SJSA1 (cell line): ENCODE data around the gene RAB30. TPM values are rescaled to one million over a fixed set of nuclear protein-coding genes. Genes with fewer than 3 reads are reported as not detected.
"Not testable (repeated sequence)": the region's sequence is repeated elsewhere in the genome, so short reads cannot be mapped to it uniquely, and the experiment has no call there.

ENCODE experiments used
- DNase-seq, 2 experiments: peaks; one replicate each; pipeline ENCODE4 v3.0.0-alpha.2; 2015 to 2020; ENCODE audit warnings: low spot score in 2 of 2, low read depth in 1 of 2
- H3K27ac ChIP-seq: fragments of 250-450 bp; sonication (Bioruptor Pico); 2 replicates; pipeline ENCODE4 v1.5.1; 2020; ENCODE audit warnings: mild to moderate bottlenecking, moderate library complexity
- H3K27me3 ChIP-seq: fragments of 250-450 bp; sonication (Bioruptor Pico); replicated peaks from 2 replicates; pipeline ENCODE4 v1.5.1; 2020; ENCODE audit warnings: mild to moderate bottlenecking, moderate library complexity
- H3K36me3 ChIP-seq: fragments of 250-450 bp; sonication (Bioruptor Pico); 2 replicates; pipeline ENCODE4 v1.5.1; 2020; ENCODE audit warnings: mild to moderate bottlenecking
- H3K4me1 ChIP-seq: fragments of 250-450 bp; sonication (Bioruptor Pico); replicated peaks from 2 replicates; pipeline ENCODE4 v1.6.1; 2021; ENCODE audit warnings: mild to moderate bottlenecking
- H3K4me3 ChIP-seq: fragments of 250-450 bp; sonication (Bioruptor Pico); 2 replicates; pipeline ENCODE4 v1.5.1; 2020; ENCODE audit warnings: mild to moderate bottlenecking
- H3K9me3 ChIP-seq: fragments of 250-450 bp; sonication (Bioruptor Pico); replicated peaks from 2 replicates; pipeline ENCODE4 v1.5.1; 2020; ENCODE audit warnings: mild to moderate bottlenecking
- total RNA-seq: library from RNA; depleted of rRNA; stranded (reverse); fragments of >200 nt; shearing (Covaris generic); gene quantifications from 2 replicates; pipeline ENCODE4 v1.2.3, GENCODE V29; 2014

The RAB30 gene
- total RNA-seq, 1 experiment from 2014 or later = 10.2 TPM

GRCh38 chr11:82987997-82988396 lies 83.7 kb downstream of the RAB30 start:
- no peaks in the 10 kb centered on the region for H3K27me3 ChIP-seq
- H3K36me3 ChIP-seq = no peaks in the 10 kb centered on the region
- no peaks in the 10 kb centered on the region for H3K4me1 ChIP-seq
- no peak overlapping the region for H3K4me3 ChIP-seq
- no peaks in the 10 kb centered on the region for H3K9me3 ChIP-seq
- no peak for DNase-seq
- no peak overlapping the region for H3K27ac ChIP-seq

GRCh38 chr11:82986446-82986845 lies 85.3 kb downstream of the RAB30 start:
- Histone ChIP-seq H3K4me1 (no peaks in the 10 kb centered on the region), H3K9me3 (no peaks in the 10 kb centered on the region), H3K4me3 (no peak overlapping the region), H3K36me3 (no peaks in the 10 kb centered on the region), H3K27me3 (no peaks in the 10 kb centered on the region), H3K27ac (no peak overlapping the region)
- DNase-seq = no peak

- no peak for DNase-seq
- Histone ChIP-seq H3K27ac (no peak overlapping the region), H3K4me1 (peaks cover 38% of the 10 kb centered on the region), H3K4me3 (no peak overlapping the region), H3K36me3 (no peaks in the 10 kb centered on the region), H3K9me3 (no peaks in the 10 kb centered on the region), H3K27me3 (no peaks in the 10 kb centered on the region)
Observed at GRCh38 chr11:82981852-82982251, 89.8 kb downstream of the RAB30 start.

GRCh38 chr11:82980947-82981346 lies 90.8 kb downstream of the RAB30 start:
- Histone ChIP-seq H3K4me1 (peaks cover 38% of the 10 kb centered on the region), H3K27me3 (no peaks in the 10 kb centered on the region), H3K36me3 (no peaks in the 10 kb centered on the region), H3K9me3 (no peaks in the 10 kb centered on the region), H3K27ac (peak overlapping the region; percentile 82), H3K4me3 (no peak overlapping the region)
- no peak for DNase-seq

GRCh38 chr11:82980292-82980691 lies 91.4 kb downstream of the RAB30 start:
- Histone ChIP-seq H3K4me3 (no peak overlapping the region), H3K4me1 (peaks cover 38% of the 10 kb centered on the region), H3K27me3 (no peaks in the 10 kb centered on the region), H3K36me3 (no peaks in the 10 kb centered on the region), H3K9me3 (no peaks in the 10 kb centered on the region), H3K27ac (peak overlapping the region; percentile 82)
- DNase-seq = peak in 1 of 2 experiments; percentile 71

GRCh38 chr11:82979824-82980223 lies 91.9 kb downstream of the RAB30 start:
- peak overlapping the region; percentile 82 for H3K27ac ChIP-seq
- H3K4me3 ChIP-seq = no peak overlapping the region
- no peaks in the 10 kb centered on the region for H3K36me3 ChIP-seq
- H3K27me3 ChIP-seq = no peaks in the 10 kb centered on the region
- H3K4me1 ChIP-seq = peaks cover 38% of the 10 kb centered on the region
- H3K9me3 ChIP-seq = no peaks in the 10 kb centered on the region
- no peak for DNase-seq

- peak overlapping the region; percentile 82 for H3K27ac ChIP-seq
- H3K4me3 ChIP-seq = no peak overlapping the region
- no peaks in the 10 kb centered on the region for H3K9me3 ChIP-seq
- peaks cover 38% of the 10 kb centered on the region for H3K4me1 ChIP-seq
- H3K36me3 ChIP-seq = no peaks in the 10 kb centered on the region
- DNase-seq = peak in 1 of 2 experiments; percentile 62
- no peaks in the 10 kb centered on the region for H3K27me3 ChIP-seq
Observed at GRCh38 chr11:82978422-82979099, 93.1 kb downstream of the RAB30 start.

GRCh38 chr11:82976786-82977185 lies 94.9 kb downstream of the RAB30 start:
- DNase-seq = no peak
- peaks cover 38% of the 10 kb centered on the region for H3K4me1 ChIP-seq
- no peaks in the 10 kb centered on the region for H3K27me3 ChIP-seq
- H3K4me3 ChIP-seq = no peak overlapping the region
- H3K36me3 ChIP-seq = no peaks in the 10 kb centered on the region
- H3K9me3 ChIP-seq = no peaks in the 10 kb centered on the region
- H3K27ac ChIP-seq = no peak overlapping the region

GRCh38 chr11:82975882-82976281 lies 95.8 kb downstream of the RAB30 start:
- H3K27ac ChIP-seq = no peak overlapping the region
- no peak overlapping the region for H3K4me3 ChIP-seq
- H3K27me3 ChIP-seq = no peaks in the 10 kb centered on the region
- H3K9me3 ChIP-seq = no peaks in the 10 kb centered on the region
- no peaks in the 10 kb centered on the region for H3K36me3 ChIP-seq
- DNase-seq = no peak
- peaks cover 33% of the 10 kb centered on the region for H3K4me1 ChIP-seq

- no peak overlapping the region for H3K4me3 ChIP-seq
- no peak for DNase-seq
- H3K4me1 ChIP-seq = peaks cover 23% of the 10 kb centered on the region
- H3K36me3 ChIP-seq = no peaks in the 10 kb centered on the region
- no peak overlapping the region for H3K27ac ChIP-seq
- no peaks in the 10 kb centered on the region for H3K9me3 ChIP-seq
- no peaks in the 10 kb centered on the region for H3K27me3 ChIP-seq
Observed at GRCh38 chr11:82974851-82975250, 96.8 kb downstream of the RAB30 start.

GRCh38 chr11:82974135-82974534 lies 97.6 kb downstream of the RAB30 start:
- DNase-seq = no peak
- Histone ChIP-seq H3K36me3 (no peaks in the 10 kb centered on the region), H3K27ac (no peak overlapping the region), H3K9me3 (no peaks in the 10 kb centered on the region), H3K4me3 (no peak overlapping the region), H3K4me1 (peaks cover 16% of the 10 kb centered on the region), H3K27me3 (no peaks in the 10 kb centered on the region)

- H3K27ac ChIP-seq = no peak overlapping the region
- H3K4me3 ChIP-seq = no peak overlapping the region
- no peak for DNase-seq
- no peaks in the 10 kb centered on the region for H3K4me1 ChIP-seq
- no peaks in the 10 kb centered on the region for H3K9me3 ChIP-seq
- no peaks in the 10 kb centered on the region for H3K27me3 ChIP-seq
- no peaks in the 10 kb centered on the region for H3K36me3 ChIP-seq
Observed at GRCh38 chr11:82972103-82972502, 99.6 kb downstream of the RAB30 start.

- not testable (repeated sequence) for H3K27me3 ChIP-seq, H3K27ac ChIP-seq, H3K4me1 ChIP-seq, H3K4me3 ChIP-seq, H3K36me3 ChIP-seq, H3K9me3 ChIP-seq, DNase-seq
Observed at GRCh38 chr11:82971519-82971946, 100.2 kb downstream of the RAB30 start.

- H3K27me3 ChIP-seq, H3K36me3 ChIP-seq, H3K4me1 ChIP-seq, H3K4me3 ChIP-seq, H3K9me3 ChIP-seq, H3K27ac ChIP-seq, DNase-seq: not testable (repeated sequence)
Observed at GRCh38 chr11:82970507-82971083, 101.1 kb downstream of the RAB30 start.

- DNase-seq = no peak
- H3K4me3 ChIP-seq = no peak overlapping the region
- no peaks in the 10 kb centered on the region for H3K4me1 ChIP-seq
- H3K27me3 ChIP-seq = no peaks in the 10 kb centered on the region
- H3K36me3 ChIP-seq = no peaks in the 10 kb centered on the region
- H3K27ac ChIP-seq = no peak overlapping the region
- H3K9me3 ChIP-seq = no peaks in the 10 kb centered on the region
Observed at GRCh38 chr11:82969811-82970210, 101.9 kb downstream of the RAB30 start.
